Measurements from ENCODE around the gene MPP3.

- TF ChIP-seq, protein P1, sequence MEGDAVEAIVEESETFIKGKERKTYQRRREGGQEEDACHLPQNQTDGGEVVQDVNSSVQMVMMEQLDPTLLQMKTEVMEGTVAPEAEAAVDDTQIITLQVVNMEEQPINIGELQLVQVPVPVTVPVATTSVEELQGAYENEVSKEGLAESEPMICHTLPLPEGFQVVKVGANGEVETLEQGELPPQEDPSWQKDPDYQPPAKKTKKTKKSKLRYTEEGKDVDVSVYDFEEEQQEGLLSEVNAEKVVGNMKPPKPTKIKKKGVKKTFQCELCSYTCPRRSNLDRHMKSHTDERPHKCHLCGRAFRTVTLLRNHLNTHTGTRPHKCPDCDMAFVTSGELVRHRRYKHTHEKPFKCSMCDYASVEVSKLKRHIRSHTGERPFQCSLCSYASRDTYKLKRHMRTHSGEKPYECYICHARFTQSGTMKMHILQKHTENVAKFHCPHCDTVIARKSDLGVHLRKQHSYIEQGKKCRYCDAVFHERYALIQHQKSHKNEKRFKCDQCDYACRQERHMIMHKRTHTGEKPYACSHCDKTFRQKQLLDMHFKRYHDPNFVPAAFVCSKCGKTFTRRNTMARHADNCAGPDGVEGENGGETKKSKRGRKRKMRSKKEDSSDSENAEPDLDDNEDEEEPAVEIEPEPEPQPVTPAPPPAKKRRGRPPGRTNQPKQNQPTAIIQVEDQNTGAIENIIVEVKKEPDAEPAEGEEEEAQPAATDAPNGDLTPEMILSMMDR (optimal IDR thresholded peaks at IDR 0.05 in 1 of 3, IDR thresholded peaks at IDR 0.05 in 1 of 3, conservative IDR thresholded peaks at IDR 0.05 in 1 of 3; ENCODE audit: extremely low read depth in 1 of 3, insufficient read depth in 2 of 3, low read length in 3 of 3) = no peak
- no peak for TF ChIP-seq EZH2 (IDR thresholded peaks at IDR 0.05; ENCODE audit: low read length)
These were observed 54.4 kb downstream of the MPP3 start, which contains the start of gene DUSP3 for GRCh38 chr17:43778337-43779144.

All from keratinocyte (primary cell).